Measurements from ENCODE around the gene TMEM97.

The TMEM97 gene

DNA sequence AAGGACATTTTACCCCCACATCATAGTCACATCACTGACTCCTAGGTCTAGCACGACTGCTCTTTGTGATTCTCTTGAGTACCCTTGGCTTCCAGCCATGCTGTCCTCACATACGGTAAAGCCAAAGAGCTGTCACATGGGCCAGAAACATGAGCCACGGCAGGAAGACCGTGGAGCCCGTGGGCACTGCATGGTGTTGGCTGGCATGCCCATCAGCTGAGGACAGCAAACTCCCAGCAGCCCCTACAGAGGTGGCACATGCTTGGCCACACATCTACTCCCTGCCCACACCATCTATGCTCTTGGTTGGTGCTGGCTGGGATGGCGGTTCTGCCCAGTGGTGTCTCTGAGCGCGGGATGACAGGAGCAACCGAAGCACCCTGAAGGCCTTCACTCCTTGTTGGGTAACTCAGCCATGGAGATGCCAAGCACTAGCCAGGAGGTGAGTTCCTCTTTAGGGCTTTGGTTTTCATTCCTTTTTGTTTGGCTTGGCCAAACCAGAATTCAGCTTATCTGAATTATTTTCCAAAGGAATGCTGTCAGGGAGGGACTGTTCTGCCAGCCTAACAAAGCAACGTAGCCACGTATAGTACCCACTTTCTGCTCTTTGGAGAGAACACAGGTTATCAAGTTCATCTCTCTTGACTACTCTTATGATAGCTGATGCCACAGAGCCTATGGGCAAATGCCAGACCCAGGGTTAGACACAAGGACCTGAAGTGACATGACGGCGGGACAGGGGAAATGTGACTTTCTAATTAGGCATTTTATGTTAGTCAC lies 26.6 kb downstream of the TMEM97 start:
- H3K4me3 ChIP-seq (ENCODE audit: low read depth, low read length) = no peak overlapping the region
- CTCF ChIA-PET = interaction anchor here (0.5 to 1.8 kb wide), 8 partner anchors 10 to 115 kb away, joined by 3 to 7 read pairs (median 4); partner anchors contain the start of genes IFT20, POLDIP2, TNFAIP1 and VTN
- no peaks in the 10 kb centered on the region for H3K9me3 ChIP-seq (ENCODE audit: control insufficient read depth, insufficient read depth, low read depth, low read length)
- POLR2A ChIA-PET = interaction anchor here (0.6 to 5.9 kb wide), 4 partner anchors 8 to 15 kb away, joined by 3 to 53 read pairs (median 17); partner anchors contain the start of genes IFT20, POLDIP2 and TNFAIP1
- H3K4me1 ChIP-seq (ENCODE audit: control insufficient read depth, insufficient read depth, low read length) = no peaks in the 10 kb centered on the region
- H3K27ac ChIP-seq (ENCODE audit: extremely low read depth, low read depth, low read length) = no peak overlapping the region
- peaks cover 41 to 100% of the 10 kb centered on the region in 2 experiments for H3K36me3 ChIP-seq (ENCODE audit: control insufficient read depth in 2 of 2, insufficient read depth in 1 of 2, low read length in 2 of 2)
- TF ChIP-seq ZNF510 (tag by site-specific recombination; IDR thresholded peaks at IDR 0.05; ENCODE audit: insufficient replicate concordance) (no peak), ZNF48 (tag by site-specific recombination; IDR thresholded peaks at IDR 0.05) (no peak), ZNF449 (tag by site-specific recombination; IDR thresholded peaks at IDR 0.05) (no peak), ZNF701 (tag by site-specific recombination; IDR thresholded peaks at IDR 0.05) (no peak), GLIS1 (tag by site-specific recombination; IDR thresholded peaks at IDR 0.05) (no peak), ZFHX2 (tag by site-specific recombination; conservative IDR thresholded peaks at IDR 0.05) (no peak), GFI1B (tag by site-specific recombination; IDR thresholded peaks at IDR 0.05) (no peak), ZNF549 (tag by site-specific recombination; IDR thresholded peaks at IDR 0.05) (no peak), ELK4 (IDR thresholded peaks at IDR 0.05; ENCODE audit: borderline replicate concordance, low read depth, low read length) (no peak), ZNF530 (tag by site-specific recombination; IDR thresholded peaks at IDR 0.05; ENCODE audit: low read depth) (no peak), ZFP3 (tag by site-specific recombination; IDR thresholded peaks at IDR 0.05; ENCODE audit: low read depth) (no peak)

GRCh38 chr17:28346199-28346580 lies 27.2 kb downstream of the TMEM97 start:
- H3K4me1 ChIP-seq (ENCODE audit: control insufficient read depth, insufficient read depth, low read length) = no peaks in the 10 kb centered on the region
- peaks cover 47 to 100% of the 10 kb centered on the region in 2 experiments for H3K36me3 ChIP-seq (ENCODE audit: control insufficient read depth in 2 of 2, insufficient read depth in 1 of 2, low read length in 2 of 2)
- CTCF ChIA-PET = interaction anchor here (0.6 to 1.8 kb wide), 6 partner anchors 10 to 116 kb away, joined by 3 to 7 read pairs (median 5); partner anchors contain the start of genes IFT20, POLDIP2, TNFAIP1 and VTN
- 0 out of 2 replicates have a peak overlapping the region, but pooled peaks have one; percentile 22 for H3K27ac ChIP-seq (ENCODE audit: extremely low read depth, low read depth, low read length)
- H3K4me3 ChIP-seq (ENCODE audit: low read depth, low read length) = no peak overlapping the region
- POLR2A ChIA-PET = interaction anchor here (0.6 to 5.9 kb wide), 4 partner anchors 8 to 15 kb away, joined by 3 to 53 read pairs (median 17); partner anchors contain the start of genes IFT20, POLDIP2 and TNFAIP1
- no peaks in the 10 kb centered on the region for H3K9me3 ChIP-seq (ENCODE audit: control insufficient read depth, insufficient read depth, low read depth, low read length)
- TF ChIP-seq ZIC2 (tag by site-specific recombination; IDR thresholded peaks at IDR 0.05) (no peak), ZNF335 (tag by site-specific recombination; conservative IDR thresholded peaks at IDR 0.05) (no peak), ZNF362 (tag by site-specific recombination; IDR thresholded peaks at IDR 0.05) (no peak), ZBTB6 (tag by site-specific recombination; IDR thresholded peaks at IDR 0.05) (no peak), ZNF596 (tag by site-specific recombination; IDR thresholded peaks at IDR 0.05) (no peak), ZNF292 (tag by site-specific recombination; IDR thresholded peaks at IDR 0.05; ENCODE audit: borderline replicate concordance, low read depth) (no peak), GLIS2 (tag by site-specific recombination; IDR thresholded peaks at IDR 0.05) (no peak), ZNF10 (tag by site-specific recombination; IDR thresholded peaks at IDR 0.05) (no peak)
- TF ChIP-seq, protein P1, sequence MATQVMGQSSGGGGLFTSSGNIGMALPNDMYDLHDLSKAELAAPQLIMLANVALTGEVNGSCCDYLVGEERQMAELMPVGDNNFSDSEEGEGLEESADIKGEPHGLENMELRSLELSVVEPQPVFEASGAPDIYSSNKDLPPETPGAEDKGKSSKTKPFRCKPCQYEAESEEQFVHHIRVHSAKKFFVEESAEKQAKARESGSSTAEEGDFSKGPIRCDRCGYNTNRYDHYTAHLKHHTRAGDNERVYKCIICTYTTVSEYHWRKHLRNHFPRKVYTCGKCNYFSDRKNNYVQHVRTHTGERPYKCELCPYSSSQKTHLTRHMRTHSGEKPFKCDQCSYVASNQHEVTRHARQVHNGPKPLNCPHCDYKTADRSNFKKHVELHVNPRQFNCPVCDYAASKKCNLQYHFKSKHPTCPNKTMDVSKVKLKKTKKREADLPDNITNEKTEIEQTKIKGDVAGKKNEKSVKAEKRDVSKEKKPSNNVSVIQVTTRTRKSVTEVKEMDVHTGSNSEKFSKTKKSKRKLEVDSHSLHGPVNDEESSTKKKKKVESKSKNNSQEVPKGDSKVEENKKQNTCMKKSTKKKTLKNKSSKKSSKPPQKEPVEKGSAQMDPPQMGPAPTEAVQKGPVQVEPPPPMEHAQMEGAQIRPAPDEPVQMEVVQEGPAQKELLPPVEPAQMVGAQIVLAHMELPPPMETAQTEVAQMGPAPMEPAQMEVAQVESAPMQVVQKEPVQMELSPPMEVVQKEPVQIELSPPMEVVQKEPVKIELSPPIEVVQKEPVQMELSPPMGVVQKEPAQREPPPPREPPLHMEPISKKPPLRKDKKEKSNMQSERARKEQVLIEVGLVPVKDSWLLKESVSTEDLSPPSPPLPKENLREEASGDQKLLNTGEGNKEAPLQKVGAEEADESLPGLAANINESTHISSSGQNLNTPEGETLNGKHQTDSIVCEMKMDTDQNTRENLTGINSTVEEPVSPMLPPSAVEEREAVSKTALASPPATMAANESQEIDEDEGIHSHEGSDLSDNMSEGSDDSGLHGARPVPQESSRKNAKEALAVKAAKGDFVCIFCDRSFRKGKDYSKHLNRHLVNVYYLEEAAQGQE (tag by site-specific recombination; IDR thresholded peaks at IDR 0.05) = no peak
